Measurements from ENCODE around the gene PMPCA.

PMPCA gene

GRCh38 chr9:136374183-136374575 lies 36.3 kb upstream of the PMPCA start:
- FAIRE-seq, result no peak

- no peak for FAIRE-seq
Measured at GRCh38 chr9:136375096-136375495, 35.4 kb upstream of the PMPCA start.

GRCh38 chr9:136376457-136376856 lies 34.0 kb upstream of the PMPCA start:
- no peak for FAIRE-seq

GRCh38 chr9:136377341-136378169 lies 32.9 kb upstream of the PMPCA start:
- no peak for FAIRE-seq

DNA sequence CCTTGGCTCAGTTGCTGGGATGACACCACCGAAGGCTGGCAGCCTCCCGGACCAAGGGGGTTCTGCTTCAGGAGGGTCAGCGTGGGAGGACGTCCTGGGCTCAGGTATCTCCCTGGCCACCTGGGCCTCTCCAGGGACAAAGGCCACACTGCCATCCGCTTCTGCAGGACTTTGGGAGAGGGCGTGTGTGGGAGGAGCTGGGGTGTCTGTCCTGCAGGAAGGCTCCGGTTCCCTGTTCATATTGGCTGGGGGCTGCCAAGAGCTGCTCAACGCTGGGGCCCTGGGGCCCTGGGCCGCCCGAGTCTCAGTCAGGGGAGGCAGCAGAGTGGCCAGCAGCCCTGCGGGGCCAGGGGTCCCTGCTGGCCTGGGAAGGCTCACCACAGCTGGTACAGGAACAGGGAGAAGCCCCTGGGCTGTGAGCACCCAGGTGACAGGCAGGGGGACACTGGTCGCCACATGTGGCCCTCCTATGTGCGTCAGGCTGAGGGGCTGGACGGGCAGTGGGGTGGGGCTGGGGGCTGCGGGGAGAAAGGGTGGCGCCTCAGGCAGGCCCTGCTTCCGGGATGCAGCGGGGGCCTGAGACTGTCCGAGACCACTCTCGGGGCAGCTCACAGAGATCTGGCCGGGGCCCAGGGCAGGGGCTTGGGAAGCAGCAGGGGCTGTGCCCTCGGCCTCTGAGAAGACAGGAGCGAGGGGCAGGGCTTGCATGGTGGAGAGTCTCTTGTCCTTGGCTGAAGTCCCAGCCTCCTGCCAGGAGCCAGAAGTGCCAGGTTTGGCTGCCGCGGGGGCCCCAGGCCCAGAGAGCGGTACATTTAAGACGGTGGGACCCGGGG lies 32.1 kb upstream of the PMPCA start:
- FAIRE-seq, result no peak

- FAIRE-seq, result no peak
Measured at GRCh38 chr9:136379003-136379287, 31.5 kb upstream of the PMPCA start.

GRCh38 chr9:136379401-136379800 lies 31.1 kb upstream of the PMPCA start:
- no peak for FAIRE-seq

DNA sequence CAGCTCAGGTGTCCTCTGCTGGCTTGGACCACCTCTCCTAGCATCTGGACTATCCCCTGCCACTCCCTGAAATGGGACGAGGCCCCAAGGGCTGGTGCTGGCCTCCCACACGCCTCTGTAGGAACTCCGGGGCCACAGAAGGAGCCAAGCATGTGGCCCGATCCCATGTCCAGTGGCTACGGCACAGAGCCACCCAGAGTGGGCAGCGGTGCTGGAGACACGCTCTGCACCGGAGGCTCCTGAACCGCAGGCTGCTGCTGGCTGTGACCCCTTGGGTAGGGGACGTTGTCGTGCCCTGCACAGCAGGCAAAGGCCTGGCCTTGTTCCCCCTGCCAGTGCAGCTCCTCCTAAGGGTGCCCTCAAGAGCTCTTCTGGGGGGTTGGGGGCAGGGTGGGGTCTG lies 30.6 kb upstream of the PMPCA start:
- FAIRE-seq, result no peak

- FAIRE-seq, result no peak
Measured at GRCh38 chr9:136380381-136380780, 30.1 kb upstream of the PMPCA start.

DNA sequence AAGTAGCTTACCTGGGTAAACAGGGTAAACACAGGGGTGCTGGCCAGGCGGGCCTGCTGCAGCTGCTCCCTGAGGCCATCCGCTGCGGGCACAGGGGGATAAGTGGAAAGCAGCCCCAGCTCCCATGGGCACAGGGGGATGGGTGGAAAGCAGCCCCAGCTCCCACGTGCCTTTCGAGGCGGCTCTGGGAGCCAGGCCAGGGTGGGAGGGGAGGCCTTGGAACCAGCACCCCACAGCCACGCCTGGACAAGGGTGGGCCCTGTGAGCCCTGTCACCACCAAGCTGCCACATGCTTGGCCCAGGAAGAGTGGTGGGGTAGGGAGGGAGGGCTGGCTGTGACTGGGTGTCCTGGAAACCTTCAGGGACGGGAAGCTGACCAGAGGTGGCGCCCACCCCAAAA lies 29.1 kb upstream of the PMPCA start:
- FAIRE-seq, result no peak

DNA sequence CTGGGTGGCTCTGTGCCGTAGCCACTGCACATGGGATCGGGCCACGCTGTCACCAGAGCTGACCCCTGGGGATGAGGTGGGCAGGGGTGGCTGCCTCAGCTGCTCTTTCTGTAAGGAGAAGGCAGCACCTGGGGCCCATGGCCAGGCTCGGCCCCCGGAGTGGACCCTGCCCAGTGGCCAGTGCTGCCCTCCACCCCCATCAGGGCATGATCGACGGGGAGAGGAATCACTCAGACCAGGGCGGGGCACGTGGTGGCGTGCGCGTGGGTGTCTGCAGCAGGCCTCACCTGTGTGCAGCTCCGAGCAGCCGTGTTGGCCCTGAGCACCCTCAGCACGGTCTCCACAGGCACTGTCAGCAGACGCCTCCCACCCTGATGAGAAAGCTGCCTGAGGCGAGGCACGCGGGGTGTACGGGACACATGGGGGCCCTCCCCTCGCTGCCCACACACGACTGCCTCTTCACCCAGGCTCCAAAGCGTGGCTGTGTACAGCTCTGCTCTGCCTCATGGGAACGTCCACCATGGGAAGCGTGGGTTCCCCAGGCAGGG lies 28.4 kb upstream of the PMPCA start:
- no peak for FAIRE-seq

- FAIRE-seq, result no peak
Measured at GRCh38 chr9:136383436-136383835, 27.0 kb upstream of the PMPCA start.

DNA sequence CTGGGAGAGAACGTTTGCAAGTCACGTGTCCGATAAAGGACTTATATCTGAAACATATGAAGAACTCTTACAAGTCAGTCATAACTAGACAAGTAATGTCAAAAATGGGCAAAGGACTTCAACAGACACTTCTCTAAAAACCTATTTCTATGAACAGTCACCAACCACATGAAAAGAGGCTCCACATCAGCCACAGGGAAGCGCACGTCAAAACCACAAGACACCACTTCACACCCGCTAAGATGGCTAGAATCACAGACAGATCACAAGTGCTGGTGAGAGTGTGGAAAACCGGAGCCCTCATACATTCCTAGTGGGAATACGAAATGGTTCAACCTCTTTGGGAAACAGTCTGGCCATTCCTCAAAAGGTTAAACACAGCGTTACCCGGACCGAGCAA lies 25.4 kb upstream of the PMPCA start:
- no peak for FAIRE-seq

DNA sequence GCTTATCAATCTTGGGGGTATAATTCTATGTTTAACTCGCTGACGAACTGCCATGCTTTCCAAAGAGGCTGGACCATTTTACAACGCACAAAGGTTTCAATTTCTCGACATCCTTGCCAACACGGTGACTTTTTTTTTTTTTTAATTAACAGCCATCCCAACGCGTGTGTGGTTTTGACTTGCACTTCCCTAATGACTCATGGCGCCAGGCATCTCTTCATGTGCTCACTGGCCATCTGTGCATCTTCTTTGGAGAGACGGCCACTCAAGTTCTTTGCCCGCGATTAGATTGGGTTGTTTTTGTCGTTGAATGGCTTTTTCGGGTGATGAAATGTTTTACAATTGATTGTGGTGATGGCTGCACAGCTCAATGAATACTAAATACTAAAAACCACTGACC lies 24.4 kb upstream of the PMPCA start:
- peak; percentile 9 for FAIRE-seq

GRCh38 chr9:136387217-136387616 lies 23.2 kb upstream of the PMPCA start:
- no peak for FAIRE-seq

DNA sequence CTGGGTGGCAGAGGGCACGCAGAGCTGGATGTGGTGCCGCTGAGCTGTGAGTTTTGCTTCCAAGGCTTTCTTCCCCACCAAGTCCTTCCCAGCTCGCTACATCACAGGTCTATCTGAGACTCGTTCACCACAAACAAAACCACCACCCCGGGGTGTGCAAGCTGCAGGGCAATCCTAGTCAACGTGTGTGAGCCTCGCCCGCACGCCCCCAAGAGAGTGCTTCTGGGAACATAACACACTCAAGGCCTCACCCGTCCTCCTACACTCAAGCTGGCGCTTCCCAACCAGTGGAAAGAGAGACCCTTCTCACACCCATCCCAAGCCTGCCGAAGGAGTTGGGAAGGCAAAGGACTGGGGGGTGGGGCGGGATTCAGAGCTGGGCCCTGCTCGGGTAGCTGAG lies 21.1 kb upstream of the PMPCA start:
- FAIRE-seq, result no peak

DNA sequence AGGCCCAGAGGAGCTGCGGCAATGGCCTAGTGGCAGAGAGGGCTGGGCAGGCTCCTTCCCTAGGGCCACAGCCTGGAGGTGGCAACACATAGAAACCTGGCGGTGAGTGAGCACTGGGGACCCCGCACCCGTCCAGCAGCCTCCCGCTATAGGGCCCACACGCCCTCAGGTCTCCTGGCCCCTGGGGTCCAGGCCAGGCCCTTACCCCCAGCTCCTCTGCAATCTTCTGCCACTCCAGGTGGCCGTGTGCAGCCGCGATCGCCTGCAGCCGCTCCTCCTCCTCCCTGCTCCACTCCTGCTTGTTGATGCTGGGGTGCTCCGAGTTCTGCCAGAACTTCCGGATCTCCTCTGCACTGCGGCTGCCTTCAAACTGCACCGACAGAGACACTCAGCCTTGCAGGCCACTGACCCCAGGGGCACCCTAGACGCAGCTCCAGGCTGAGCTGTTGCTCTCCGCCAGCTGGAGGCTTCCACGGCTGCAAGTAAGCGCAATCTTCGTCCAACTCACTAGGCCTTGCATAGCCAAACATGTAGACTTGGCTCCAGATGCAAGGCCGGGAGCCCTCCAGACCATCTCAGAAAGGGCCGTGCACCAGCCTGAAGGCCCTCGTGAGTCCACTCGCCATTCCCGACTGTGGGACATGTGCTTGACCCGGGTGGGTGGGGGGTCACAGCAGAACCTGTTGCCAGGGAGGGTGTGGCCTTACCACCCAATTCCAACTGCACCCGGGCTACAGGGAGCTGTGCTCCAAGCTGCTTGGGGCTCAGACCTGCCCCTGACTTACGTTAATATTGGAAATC lies 18.5 kb upstream of the PMPCA start:
- FAIRE-seq, result no peak

DNA sequence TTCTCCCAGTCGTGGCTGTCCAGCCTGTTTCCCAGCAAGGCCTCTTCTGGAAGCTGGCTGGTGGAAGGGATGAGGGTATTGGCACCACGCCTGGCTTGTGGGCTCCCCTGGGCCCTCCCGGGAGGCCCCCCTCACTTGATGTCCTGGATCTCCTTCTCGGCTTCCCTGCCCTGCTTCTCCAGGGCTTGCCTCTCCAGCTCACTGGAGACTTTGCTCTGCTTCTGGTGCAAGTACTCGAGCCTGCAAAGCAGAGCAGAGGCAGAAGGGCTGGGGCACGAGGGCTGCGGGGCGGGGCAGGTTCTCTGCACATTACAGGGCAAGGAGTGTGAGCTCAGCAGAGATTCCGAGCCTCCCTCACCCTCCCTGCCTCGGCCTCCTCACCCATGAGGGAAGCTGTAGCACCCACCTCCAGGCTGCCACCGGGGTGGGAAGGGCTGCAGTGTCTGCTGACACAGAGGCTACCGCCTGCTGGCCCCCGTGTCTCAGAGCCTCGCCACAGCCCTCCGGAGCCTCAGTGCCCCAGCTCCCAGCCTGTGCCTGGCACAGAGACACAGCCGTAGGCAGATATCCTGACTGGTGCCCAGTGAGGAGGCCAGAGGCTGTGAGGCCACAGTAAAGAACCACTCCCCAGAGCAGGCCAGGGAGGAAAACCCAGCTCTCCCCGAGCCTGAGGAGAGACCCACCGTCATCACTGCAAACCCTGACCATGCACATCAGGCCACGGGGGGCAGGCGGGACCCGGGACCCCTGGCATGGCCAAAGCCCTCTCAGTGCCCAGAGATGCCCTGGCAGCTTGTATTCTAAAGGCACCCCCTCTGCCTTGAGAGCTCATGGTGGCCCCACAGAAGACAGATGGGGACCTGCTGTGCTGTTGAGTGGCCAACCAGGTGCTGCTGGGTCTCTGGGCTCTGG lies 17.7 kb upstream of the PMPCA start:
- FAIRE-seq, result no peak

DNA sequence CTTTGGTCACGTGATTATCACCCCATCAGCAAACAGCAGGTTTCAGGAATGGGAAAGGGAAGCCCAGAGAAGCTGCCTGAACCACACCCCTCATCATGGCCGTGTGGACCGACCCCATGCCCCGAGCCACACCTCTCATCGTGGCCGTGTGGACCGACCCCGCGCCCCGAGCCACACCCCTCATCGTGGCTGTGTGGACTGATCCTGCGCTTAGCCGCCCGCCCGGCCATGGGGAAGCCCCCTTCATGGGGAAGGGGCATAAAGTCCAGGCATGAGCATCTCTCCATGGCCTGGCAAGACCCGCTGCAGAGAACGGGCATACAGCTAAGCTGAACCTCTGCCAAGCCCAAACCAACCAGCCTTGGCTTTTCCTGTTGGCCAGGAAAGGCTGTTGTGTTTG lies 16.9 kb upstream of the PMPCA start:
- FAIRE-seq, result no peak

DNA sequence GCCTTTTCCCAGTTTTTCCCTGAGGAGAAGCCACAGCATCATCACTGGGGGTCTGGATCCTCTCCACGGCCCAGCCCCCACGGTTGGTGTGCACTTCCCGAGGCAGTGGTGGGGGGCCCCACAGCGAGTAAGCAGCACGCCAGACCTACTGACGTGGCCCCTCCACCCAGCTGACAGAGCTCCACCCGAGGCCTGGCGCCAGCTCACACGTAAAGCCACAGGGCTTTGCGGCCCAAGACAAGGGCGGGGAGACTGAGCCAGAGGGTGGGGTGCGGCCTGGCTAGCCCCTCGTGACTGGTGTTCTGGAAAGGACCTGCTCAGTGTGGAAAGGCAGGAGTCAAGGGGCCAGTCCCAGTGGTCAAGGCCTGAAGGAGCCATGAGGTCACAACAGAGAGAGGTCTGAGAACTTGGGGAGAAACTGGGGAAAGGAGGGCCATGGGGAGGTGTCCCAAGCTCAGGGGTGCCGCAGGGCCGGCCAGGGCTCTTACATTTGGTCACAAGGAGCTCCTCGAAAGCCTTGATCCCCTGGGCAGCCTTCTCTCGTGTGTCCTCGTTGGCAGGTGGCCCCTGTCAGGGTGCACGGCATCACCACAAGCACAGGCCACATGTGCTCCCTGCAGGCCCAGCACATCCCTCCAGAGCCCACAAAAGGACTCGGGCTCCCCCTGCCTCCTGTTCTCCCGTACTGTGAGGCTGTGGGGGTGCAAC lies 16.0 kb upstream of the PMPCA start:
- no peak for FAIRE-seq

DNA sequence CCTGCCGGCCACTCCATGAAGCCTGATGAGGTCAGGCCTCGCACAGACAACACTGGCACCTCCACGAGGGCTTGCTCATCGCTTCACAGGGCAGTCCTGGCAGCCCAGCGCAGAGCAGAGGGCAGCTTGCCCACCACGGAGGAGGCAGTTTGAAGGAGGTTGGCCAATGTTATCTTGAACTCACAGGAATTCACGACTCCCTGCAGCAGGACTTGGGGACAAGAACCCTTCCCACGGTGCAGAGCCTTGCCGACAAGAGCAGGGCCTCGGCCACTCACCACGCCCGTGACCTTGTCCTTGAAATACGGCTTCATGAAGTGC lies 15.5 kb upstream of the PMPCA start:
- FAIRE-seq, result no peak

All from islet of Langerhans (tissue), 1 donor.